ENCODE measurements around the gene SMIM14. TPM values are rescaled to one million over a fixed set of nuclear protein-coding genes. Genes with fewer than 3 reads are reported as not detected.

The SMIM14 gene
- total RNA-seq, 1 experiment from 2014 or later, result 32.3 TPM

DNA sequence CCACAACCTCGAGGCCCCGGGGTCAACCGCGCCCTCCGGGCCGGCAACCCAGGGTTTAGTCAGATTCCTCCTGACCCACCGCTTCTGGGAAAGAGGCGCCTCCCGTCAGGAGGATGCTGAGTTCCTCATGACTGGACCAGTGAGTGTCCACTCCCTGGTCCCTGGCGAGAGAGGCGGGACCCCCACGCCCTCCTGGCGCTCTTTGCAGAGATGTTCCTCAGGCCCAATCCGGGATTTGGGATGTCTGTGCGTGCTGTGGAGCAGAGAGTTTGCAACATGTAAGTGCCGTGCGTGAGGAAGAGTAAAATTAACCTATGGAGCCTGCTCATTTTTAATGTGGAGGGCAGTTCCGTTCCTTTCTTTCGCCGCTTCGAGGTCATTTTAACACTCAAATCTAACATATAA, 110.6 kb downstream of the SMIM14 start (continued):
- TF ChIP-seq TCF7 (CRISPR knock-in tag; IDR thresholded peaks at IDR 0.05; ENCODE audit: low read depth), result no peak
- TF ChIP-seq ZNF138 (CRISPR knock-in tag; conservative IDR thresholded peaks at IDR 0.05), result no peak

GRCh38 chr4:39527296-39528060, 111.2 kb downstream of the SMIM14 start, which contains the start of gene UGDH:
Gene UGDH (minus strand): TSS chr4:39527439. CDS start chr4:39521512, 5,927 bp downstream.
- peak; percentile 97 for ATAC-seq
- TF ChIP-seq, protein P1, sequence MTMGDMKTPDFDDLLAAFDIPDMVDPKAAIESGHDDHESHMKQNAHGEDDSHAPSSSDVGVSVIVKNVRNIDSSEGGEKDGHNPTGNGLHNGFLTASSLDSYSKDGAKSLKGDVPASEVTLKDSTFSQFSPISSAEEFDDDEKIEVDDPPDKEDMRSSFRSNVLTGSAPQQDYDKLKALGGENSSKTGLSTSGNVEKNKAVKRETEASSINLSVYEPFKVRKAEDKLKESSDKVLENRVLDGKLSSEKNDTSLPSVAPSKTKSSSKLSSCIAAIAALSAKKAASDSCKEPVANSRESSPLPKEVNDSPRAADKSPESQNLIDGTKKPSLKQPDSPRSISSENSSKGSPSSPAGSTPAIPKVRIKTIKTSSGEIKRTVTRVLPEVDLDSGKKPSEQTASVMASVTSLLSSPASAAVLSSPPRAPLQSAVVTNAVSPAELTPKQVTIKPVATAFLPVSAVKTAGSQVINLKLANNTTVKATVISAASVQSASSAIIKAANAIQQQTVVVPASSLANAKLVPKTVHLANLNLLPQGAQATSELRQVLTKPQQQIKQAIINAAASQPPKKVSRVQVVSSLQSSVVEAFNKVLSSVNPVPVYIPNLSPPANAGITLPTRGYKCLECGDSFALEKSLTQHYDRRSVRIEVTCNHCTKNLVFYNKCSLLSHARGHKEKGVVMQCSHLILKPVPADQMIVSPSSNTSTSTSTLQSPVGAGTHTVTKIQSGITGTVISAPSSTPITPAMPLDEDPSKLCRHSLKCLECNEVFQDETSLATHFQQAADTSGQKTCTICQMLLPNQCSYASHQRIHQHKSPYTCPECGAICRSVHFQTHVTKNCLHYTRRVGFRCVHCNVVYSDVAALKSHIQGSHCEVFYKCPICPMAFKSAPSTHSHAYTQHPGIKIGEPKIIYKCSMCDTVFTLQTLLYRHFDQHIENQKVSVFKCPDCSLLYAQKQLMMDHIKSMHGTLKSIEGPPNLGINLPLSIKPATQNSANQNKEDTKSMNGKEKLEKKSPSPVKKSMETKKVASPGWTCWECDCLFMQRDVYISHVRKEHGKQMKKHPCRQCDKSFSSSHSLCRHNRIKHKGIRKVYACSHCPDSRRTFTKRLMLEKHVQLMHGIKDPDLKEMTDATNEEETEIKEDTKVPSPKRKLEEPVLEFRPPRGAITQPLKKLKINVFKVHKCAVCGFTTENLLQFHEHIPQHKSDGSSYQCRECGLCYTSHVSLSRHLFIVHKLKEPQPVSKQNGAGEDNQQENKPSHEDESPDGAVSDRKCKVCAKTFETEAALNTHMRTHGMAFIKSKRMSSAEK (CRISPR knock-in tag; IDR thresholded peaks at IDR 0.05; ENCODE audit: borderline replicate concordance), result no peak
- TF ChIP-seq SP1 (CRISPR knock-in tag; conservative IDR thresholded peaks at IDR 0.05), result peak; percentile 100
- TF ChIP-seq ZNF416 (CRISPR knock-in tag; IDR thresholded peaks at IDR 0.05), result no peak
- no peak for TF ChIP-seq TP53 (CRISPR knock-in tag; IDR thresholded peaks at IDR 0.05)
- TF ChIP-seq SOX15 (CRISPR knock-in tag; IDR thresholded peaks at IDR 0.05), result no peak
- TF ChIP-seq NFYB (CRISPR knock-in tag; conservative IDR thresholded peaks at IDR 0.05; ENCODE audit: low read depth), result peak; percentile 57
- no peak for TF ChIP-seq JAZF1 (CRISPR knock-in tag; IDR thresholded peaks at IDR 0.05)
- TF ChIP-seq, protein P2, sequence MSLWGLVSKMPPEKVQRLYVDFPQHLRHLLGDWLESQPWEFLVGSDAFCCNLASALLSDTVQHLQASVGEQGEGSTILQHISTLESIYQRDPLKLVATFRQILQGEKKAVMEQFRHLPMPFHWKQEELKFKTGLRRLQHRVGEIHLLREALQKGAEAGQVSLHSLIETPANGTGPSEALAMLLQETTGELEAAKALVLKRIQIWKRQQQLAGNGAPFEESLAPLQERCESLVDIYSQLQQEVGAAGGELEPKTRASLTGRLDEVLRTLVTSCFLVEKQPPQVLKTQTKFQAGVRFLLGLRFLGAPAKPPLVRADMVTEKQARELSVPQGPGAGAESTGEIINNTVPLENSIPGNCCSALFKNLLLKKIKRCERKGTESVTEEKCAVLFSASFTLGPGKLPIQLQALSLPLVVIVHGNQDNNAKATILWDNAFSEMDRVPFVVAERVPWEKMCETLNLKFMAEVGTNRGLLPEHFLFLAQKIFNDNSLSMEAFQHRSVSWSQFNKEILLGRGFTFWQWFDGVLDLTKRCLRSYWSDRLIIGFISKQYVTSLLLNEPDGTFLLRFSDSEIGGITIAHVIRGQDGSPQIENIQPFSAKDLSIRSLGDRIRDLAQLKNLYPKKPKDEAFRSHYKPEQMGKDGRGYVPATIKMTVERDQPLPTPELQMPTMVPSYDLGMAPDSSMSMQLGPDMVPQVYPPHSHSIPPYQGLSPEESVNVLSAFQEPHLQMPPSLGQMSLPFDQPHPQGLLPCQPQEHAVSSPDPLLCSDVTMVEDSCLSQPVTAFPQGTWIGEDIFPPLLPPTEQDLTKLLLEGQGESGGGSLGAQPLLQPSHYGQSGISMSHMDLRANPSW (CRISPR knock-in tag; conservative IDR thresholded peaks at IDR 0.05; ENCODE audit: low read depth), result no peak
- TF ChIP-seq SMAD3 (CRISPR knock-in tag; IDR thresholded peaks at IDR 0.05; ENCODE audit: borderline replicate concordance), result peak; percentile 75; the same call in 1 of the 2 replicates
- TF ChIP-seq ZNF671 (CRISPR knock-in tag; IDR thresholded peaks at IDR 0.05), result no peak
- TF ChIP-seq, protein P3, sequence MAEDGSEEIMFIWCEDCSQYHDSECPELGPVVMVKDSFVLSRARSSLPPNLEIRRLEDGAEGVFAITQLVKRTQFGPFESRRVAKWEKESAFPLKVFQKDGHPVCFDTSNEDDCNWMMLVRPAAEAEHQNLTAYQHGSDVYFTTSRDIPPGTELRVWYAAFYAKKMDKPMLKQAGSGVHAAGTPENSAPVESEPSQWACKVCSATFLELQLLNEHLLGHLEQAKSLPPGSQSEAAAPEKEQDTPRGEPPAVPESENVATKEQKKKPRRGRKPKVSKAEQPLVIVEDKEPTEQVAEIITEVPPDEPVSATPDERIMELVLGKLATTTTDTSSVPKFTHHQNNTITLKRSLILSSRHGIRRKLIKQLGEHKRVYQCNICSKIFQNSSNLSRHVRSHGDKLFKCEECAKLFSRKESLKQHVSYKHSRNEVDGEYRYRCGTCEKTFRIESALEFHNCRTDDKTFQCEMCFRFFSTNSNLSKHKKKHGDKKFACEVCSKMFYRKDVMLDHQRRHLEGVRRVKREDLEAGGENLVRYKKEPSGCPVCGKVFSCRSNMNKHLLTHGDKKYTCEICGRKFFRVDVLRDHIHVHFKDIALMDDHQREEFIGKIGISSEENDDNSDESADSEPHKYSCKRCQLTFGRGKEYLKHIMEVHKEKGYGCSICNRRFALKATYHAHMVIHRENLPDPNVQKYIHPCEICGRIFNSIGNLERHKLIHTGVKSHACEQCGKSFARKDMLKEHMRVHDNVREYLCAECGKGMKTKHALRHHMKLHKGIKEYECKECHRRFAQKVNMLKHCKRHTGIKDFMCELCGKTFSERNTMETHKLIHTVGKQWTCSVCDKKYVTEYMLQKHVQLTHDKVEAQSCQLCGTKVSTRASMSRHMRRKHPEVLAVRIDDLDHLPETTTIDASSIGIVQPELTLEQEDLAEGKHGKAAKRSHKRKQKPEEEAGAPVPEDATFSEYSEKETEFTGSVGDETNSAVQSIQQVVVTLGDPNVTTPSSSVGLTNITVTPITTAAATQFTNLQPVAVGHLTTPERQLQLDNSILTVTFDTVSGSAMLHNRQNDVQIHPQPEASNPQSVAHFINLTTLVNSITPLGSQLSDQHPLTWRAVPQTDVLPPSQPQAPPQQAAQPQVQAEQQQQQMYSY (CRISPR knock-in tag; IDR thresholded peaks at IDR 0.05), result peak; percentile 54
- no peak for TF ChIP-seq CDX4 (CRISPR knock-in tag; IDR thresholded peaks at IDR 0.05; ENCODE audit: borderline replicate concordance)
- TF ChIP-seq, protein P4, sequence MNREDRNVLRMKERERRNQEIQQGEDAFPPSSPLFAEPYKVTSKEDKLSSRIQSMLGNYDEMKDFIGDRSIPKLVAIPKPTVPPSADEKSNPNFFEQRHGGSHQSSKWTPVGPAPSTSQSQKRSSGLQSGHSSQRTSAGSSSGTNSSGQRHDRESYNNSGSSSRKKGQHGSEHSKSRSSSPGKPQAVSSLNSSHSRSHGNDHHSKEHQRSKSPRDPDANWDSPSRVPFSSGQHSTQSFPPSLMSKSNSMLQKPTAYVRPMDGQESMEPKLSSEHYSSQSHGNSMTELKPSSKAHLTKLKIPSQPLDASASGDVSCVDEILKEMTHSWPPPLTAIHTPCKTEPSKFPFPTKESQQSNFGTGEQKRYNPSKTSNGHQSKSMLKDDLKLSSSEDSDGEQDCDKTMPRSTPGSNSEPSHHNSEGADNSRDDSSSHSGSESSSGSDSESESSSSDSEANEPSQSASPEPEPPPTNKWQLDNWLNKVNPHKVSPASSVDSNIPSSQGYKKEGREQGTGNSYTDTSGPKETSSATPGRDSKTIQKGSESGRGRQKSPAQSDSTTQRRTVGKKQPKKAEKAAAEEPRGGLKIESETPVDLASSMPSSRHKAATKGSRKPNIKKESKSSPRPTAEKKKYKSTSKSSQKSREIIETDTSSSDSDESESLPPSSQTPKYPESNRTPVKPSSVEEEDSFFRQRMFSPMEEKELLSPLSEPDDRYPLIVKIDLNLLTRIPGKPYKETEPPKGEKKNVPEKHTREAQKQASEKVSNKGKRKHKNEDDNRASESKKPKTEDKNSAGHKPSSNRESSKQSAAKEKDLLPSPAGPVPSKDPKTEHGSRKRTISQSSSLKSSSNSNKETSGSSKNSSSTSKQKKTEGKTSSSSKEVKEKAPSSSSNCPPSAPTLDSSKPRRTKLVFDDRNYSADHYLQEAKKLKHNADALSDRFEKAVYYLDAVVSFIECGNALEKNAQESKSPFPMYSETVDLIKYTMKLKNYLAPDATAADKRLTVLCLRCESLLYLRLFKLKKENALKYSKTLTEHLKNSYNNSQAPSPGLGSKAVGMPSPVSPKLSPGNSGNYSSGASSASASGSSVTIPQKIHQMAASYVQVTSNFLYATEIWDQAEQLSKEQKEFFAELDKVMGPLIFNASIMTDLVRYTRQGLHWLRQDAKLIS (CRISPR knock-in tag; IDR thresholded peaks at IDR 0.05; ENCODE audit: borderline replicate concordance), result peak; percentile 10; the same call in 1 of the 2 replicates
- TF ChIP-seq CTCF (IDR thresholded peaks at IDR 0.05), result no peak
- no peak for TF ChIP-seq IRF2 (CRISPR knock-in tag; IDR thresholded peaks at IDR 0.05; ENCODE audit: borderline replicate concordance, low read depth)

More at GRCh38 chr4:39527296-39528060, 111.2 kb downstream of the SMIM14 start, which contains the start of gene UGDH:
- Mint-ChIP-seq H3K27me3 (ENCODE audit: low read depth) (peaks cover 9% of the 10 kb centered on the region), H3K36me3 (peaks cover 41% of the 10 kb centered on the region), H3K4me3 (peak within 1 kb of the TSS; percentile 99), H3K4me1 (peaks cover 22% of the 10 kb centered on the region), H3K9me3 (peaks cover 26% of the 10 kb centered on the region), H3K27ac (peak within 1 kb of the TSS; percentile 99)
- peak; percentile 96 for DNase-seq (ENCODE audit: low spot score)
- CTCF ChIA-PET, result interaction anchor here (0.5 to 2.0 kb wide), 7 partner anchors 17 to 958 kb away, joined by 3 to 11 read pairs (median 3); partner anchors contain the start of genes SMIM14 and UBE2K
- POLR2A ChIA-PET, result interaction anchor here (0.6 to 1.3 kb wide), 11 partner anchors 15 to 1224 kb away, joined by 3 to 43 read pairs (median 4); partner anchors contain the start of genes LIAS, RPL9, SMIM14 and UBE2K

Measured in WTC11 (cell line).